ENCODE data around the gene TRIM65.

GRCh38 chr17:75850928-75851692 is 45.6 kb downstream of the TRIM65 start:
- TF ChIP-seq CTCF (IDR thresholded peaks at IDR 0.05; ENCODE audit: low read length) (no peak), EZH2 (IDR thresholded peaks at IDR 0.05; ENCODE audit: borderline replicate concordance, low read length) (no peak)

Data from OCI-LY1 (cell line).